Hematopoietic multipotent progenitor cell treated with erythropoietin and hydrocortisone succinate and interleukin-3 and kit ligand, for 8 days (in vitro differentiated cells): ENCODE measurements around the gene HIGD1C.
"Not testable (repeated sequence)": the region's sequence is repeated elsewhere in the genome, so short reads cannot be mapped to it uniquely, and the experiment has no call there.

Experiments used
- DNase-seq: peaks from one replicate; pipeline ENCODE4 v3.0.0-alpha.2; 2015

HIGD1C gene

GRCh38 chr12:50986966-50987737, 34.8 kb downstream of the HIGD1C start:
- DNase-seq, result peak; percentile 65

DNA sequence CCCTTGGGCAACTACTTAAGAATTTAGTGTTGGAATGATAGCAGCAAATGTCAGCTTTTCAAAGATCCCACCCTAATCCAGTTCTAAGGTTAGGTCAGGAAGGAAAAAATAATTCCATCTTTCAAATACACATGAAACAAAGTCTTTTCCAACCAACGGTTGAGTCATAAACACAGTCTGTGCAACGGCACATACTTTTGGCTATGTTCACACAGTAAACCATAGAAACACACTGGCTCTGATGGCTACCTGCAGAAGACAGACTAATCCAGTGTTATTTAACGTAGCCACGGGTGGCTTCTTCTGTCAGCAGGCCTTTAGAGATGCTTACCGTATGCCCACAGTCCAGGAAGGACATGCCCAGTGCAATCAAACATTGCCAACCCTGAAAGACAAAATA, 35.7 kb downstream of the HIGD1C start:
- no peak for DNase-seq

DNA sequence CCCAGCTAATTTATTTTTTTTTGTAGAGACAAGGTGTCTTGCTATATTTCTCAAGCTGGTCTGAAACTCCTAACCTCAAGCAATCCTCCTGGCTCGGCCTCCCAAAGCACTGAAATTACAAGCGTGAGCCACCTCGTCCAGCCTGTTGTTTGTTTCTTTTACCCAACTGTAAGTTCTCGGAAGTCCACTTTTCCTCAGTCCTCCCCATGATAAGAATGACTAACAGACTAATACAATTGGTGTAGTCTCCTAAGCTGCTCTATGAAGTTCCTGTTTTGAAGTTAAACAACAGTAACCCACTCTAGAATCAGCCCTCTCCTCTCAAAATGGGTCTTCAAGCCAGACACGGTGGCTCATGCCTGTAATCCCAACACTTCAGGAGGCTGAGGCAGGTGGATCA, 36.5 kb downstream of the HIGD1C start:
- no peak for DNase-seq

DNA sequence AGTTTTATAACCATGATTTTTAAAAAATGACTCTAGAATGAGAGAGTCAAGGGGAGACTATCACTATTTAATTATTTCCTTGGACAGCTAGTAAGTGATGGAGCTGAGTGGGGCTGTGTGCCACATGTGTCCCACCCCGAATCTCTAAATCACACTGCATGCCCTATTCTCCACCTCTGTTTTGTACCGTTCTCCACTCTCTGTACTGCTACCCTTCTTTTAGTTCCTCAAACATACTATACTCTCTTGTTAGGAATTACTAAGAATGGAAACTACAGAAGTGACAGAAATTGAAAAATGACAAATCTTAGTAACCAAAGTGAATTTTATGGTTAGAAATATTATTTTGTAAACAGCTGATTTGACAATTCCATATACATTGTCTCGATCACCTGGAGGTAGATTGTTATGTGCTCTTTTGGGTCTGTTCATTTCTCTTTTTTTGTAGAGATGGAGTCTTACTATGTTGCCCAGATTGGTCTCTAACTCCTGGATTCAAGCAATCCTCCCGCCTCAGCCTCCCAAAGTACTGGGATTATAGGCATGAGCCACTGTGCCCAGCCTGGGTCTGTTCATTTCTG, 37.9 kb downstream of the HIGD1C start:
- no peak for DNase-seq

- DNase-seq, result no peak
These were observed 38.4 kb downstream of the HIGD1C start for GRCh38 chr12:50990791-50991190.

- DNase-seq, result no peak
These were observed 38.9 kb downstream of the HIGD1C start for GRCh38 chr12:50991291-50991690.

GRCh38 chr12:50992819-50993218, 40.5 kb downstream of the HIGD1C start:
- DNase-seq, result no peak

- DNase-seq, result no peak
These were observed 46.7 kb downstream of the HIGD1C start for GRCh38 chr12:50999093-50999492.

DNA sequence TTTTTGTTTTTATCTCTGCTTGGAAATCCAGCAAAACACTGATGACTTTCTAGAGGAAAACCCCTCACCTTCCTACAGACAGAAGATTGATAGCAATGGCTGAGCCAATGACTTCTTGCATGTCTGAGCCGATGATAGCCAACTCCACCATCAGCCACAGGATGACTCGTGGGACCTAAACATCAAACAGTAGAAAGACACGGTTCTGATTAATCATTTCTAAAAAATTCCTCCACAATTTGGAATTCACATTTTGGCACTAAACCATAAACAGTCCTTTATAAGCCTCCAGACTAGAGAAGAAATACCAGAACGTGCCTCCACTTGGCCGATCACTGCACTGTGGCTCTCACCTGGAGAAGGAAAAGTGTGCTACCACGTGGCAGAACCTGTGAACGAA, 47.9 kb downstream of the HIGD1C start:
- DNase-seq, result no peak

GRCh38 chr12:51001799-51002198, 49.5 kb downstream of the HIGD1C start:
- peak; percentile 43 for DNase-seq

DNA sequence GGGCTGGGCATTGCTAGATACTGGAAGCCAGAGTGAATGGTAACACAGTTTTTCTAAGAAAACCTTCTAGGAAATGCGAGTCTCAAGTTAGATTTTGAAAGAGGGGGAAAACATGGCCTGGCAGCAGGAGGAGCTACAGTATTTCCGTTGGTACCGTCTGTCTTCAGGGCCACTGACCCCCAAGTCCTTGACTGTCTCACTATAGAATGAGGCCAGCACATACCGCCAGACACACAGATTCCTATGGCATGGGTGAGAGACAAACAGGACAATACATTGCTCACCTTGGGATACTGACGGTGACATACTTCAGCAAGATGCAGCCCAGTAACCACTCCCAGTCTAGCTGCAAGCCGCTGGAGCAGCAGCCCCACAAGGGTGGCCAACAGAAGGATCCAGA, 52.2 kb downstream of the HIGD1C start:
- DNase-seq, result no peak

GRCh38 chr12:51005030-51005429, 52.7 kb downstream of the HIGD1C start:
- DNase-seq, result no peak

DNA sequence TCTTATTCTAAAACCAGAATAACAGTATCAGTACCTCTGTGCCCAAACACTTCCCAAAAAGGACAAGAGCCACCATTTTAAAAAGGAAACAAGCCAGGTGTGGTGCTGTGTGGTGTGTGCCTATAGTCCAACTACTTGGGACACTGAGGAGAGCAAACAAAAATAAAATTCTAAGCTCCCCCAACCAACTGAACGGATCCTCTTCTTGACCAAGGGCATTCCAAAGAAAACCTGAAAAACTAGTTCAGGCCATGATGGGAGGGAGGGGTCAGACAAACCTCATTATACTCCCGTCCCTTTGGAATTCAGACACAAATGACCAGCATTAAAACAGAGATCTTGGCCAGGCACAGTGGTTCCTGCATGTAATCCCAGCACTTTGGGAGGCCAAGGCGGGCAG, 53.3 kb downstream of the HIGD1C start:
- no peak for DNase-seq

DNA sequence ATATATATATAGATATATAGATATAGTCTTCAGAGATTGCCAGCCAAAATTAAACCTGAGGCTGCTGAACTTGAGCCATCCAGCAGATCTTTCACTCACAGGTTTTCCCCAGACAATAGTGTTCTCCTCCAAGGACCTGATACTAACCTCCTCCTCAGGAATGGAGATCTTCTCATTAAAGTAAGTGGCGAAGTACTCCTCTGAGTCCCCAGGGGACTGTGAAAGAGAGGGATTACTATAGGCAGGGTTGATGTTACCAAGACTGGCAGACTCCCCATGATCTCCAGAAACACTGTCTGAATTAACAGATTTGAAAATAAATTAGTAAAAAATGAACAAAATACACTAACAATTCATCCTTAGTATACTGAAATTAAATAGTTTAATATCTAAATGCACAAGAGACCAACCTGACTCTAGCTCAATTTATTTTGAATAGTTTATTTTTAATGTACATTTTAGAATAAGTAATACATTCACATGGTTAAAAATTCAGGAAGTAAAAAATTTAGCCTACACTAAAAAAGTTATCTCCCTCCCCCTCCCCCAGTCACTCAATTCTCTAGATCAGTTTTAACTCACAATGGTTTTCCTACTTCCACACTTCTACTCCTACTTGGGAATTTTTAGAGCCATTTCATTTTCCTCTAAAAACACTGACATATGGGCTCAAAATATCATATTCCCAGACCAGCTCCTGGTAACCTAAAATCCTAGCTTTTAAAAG, 56.1 kb downstream of the HIGD1C start:
- no peak for DNase-seq

- peak; percentile 56 for DNase-seq
These were observed 56.7 kb downstream of the HIGD1C start for GRCh38 chr12:51009056-51009440.

DNA sequence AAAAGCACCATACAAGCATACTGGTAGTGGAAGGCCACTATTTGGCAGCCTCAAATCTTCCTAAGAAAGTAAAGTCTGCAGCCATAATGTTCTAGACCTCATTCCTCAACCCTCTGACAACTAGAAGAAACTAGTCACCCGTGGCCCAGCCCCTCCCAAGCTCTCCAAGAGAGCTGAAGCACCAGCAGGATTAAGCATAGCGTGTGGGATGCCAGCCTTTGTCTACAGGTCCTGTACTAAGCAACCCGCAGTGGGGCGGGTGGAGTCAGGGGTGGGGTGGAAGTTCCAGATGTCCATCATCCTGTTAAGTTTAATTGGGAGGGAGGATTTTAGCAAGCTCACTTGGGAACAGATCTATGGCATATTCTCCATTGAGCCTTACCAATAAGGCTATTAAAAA, 59.6 kb downstream of the HIGD1C start:
- DNase-seq, result peak; percentile 22

DNA sequence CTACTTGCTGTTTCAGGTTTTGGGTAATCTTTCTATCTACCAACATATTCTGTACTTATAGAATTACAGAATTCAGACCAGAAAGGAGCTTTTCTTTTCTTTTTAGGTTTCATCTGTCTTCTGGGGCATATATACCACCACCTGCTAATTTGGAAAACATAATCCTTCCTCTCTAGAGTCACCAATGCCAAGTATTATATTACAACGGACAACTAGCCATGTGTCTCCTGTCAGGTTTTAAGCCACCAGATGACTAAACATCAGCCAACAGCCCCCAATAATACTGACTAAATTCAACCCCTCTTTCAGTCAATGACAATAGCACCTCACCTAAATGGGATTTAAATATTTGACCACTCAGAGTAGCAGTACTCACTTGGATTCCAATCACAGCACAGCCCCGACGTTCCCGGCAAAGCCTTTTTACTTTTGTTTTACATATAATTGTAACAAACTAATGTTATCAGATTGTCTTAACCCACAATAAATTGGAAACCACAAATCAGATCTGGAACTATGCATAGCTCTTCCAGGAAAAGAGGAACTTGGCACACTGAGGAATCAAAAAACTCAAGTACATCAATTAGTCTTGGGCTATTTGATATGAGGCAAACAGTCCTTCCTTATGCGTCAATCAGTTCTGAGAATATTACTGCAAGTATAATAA, 60.4 kb downstream of the HIGD1C start:
- peak; percentile 70 for DNase-seq

DNA sequence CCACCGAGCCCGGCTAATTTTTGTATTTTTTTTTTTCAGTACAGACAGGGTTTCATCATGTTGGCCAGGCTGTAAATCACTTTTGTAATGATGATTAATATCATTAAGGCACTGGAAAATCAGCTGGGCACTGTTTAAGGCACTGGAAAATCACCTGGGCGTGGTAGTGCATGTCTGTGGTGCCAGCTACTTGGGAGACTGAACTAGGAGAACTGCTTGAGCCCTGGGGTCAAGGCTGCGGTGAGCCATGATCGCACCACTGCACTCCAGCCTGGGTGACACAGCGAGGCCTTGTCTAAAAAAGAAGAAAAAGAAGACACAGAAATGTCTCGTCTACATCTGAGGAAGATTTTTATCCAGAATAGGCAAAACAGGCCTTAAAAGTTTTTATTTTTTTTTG, 61.1 kb downstream of the HIGD1C start:
- no peak for DNase-seq

DNA sequence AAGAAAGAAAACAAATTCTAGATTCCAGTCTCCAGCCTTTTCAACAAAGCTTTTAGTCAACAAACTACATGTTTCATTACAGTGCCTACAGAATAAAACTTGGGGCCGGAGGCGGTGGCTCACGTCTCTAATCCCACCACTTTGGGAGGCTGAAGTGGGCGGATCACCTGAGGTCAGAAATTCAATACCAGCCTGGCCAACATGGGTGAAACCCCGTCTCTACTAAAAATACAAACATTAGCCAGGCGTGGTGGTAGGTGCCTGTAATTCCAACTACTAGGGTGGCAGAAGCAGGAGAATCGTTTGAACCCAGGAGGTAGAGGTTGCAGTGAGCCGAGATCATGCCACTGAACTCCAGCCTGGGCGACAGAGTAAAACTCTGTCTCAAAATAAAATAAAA, 62.1 kb downstream of the HIGD1C start:
- not testable (repeated sequence) for DNase-seq

DNA sequence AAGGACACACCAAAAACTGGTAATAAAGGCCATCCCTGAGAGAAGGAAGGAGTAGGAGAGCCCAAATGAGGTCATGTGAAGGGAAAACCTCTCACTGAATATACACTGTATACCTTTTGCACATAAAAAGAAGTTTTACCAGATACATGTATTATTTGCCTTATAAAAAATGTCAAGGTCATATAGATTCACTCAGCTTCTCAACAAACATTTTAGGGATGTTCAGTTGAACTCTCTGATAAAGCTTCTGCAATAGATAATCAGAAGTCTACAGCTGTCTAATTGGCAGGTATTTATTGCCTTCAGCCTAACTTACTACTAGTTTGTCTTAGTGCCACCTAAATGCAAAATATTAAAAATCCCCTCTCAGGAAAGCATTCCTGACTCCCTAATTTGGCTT, 65.1 kb downstream of the HIGD1C start:
- peak; percentile 76 for DNase-seq

DNA sequence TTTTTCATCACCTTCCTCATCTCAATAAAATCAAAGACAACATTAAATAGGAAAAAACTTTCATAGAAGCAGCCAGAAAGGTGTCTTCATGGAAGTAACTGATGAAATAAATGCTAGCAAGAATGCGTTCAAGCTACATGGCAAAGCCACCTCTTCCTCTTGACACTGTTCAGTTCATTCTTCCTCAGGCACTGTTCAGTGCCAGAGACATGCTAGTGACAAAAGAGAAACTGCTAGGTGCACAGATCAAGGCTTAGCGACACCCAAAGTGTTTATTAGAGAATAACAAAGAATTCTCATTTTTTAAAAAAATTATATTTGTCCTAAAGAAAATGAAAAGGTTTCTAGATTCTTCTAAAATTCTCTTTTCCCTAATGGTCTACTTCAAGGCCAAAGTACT, 66.6 kb downstream of the HIGD1C start:
- DNase-seq, result peak; percentile 22

GRCh38 chr12:51019927-51020326, 67.6 kb downstream of the HIGD1C start:
- DNase-seq, result no peak
